HEK293T (cell line): ENCODE data around the gene OR52N2.

Experiments used
- BHLHE40 ChIP-seq: fragments of 450-650 bp; IDR thresholded peaks from 2 replicates; pipeline ENCODE4 v1.6.1; 2016; ENCODE audit warnings: mild to moderate bottlenecking, moderate library complexity, borderline replicate concordance
- FOXA1 ChIP-seq: fragments of 450-650 bp; IDR thresholded peaks from 2 replicates; pipeline ENCODE4 v1.6.1; 2016; ENCODE audit warnings: mild to moderate bottlenecking
- FOXM1 ChIP-seq: fragments of 450-650 bp; IDR thresholded peaks from 2 replicates; pipeline ENCODE4 v1.6.1; 2017; ENCODE audit warnings: mild to moderate bottlenecking, borderline replicate concordance
- L3MBTL2 ChIP-seq: fragments of 450-650 bp; conservative IDR thresholded peaks from 2 replicates; pipeline ENCODE4 v1.6.1; 2016; ENCODE audit warnings: mild to moderate bottlenecking
- SP1 ChIP-seq: fragments of 450-650 bp; IDR thresholded peaks from 2 replicates; pipeline ENCODE4 v1.6.1; 2017
- SUZ12 ChIP-seq: fragments of 450-650 bp; IDR thresholded peaks from 2 replicates; pipeline ENCODE4 v1.6.1; 2016; ENCODE audit warnings: mild to moderate bottlenecking

- no peak for TF ChIP-seq L3MBTL2
- no peak for TF ChIP-seq BHLHE40
- TF ChIP-seq FOXM1, result no peak
- no peak for TF ChIP-seq FOXA1
- no peak for TF ChIP-seq SUZ12
- TF ChIP-seq SP1, result no peak
Measured at GRCh38 chr11:5818245-5818886, 9.6 kb downstream of the OR52N2 start.
